SH-SY5Y (cell line): ENCODE data around the gene ZNF433.

Experiments
- GATA2 ChIP-seq: IDR thresholded peaks from 2 replicates; pipeline ENCODE4 v1.6.1; 2011; ENCODE audit warnings: mild to moderate bottlenecking, low read depth, low read length
- GATA3 ChIP-seq: IDR thresholded peaks from 2 replicates; pipeline ENCODE4 v1.6.1; 2011; ENCODE audit warnings: low read depth, mild to moderate bottlenecking, low read length, moderate library complexity

Gene ZNF433

DNA sequence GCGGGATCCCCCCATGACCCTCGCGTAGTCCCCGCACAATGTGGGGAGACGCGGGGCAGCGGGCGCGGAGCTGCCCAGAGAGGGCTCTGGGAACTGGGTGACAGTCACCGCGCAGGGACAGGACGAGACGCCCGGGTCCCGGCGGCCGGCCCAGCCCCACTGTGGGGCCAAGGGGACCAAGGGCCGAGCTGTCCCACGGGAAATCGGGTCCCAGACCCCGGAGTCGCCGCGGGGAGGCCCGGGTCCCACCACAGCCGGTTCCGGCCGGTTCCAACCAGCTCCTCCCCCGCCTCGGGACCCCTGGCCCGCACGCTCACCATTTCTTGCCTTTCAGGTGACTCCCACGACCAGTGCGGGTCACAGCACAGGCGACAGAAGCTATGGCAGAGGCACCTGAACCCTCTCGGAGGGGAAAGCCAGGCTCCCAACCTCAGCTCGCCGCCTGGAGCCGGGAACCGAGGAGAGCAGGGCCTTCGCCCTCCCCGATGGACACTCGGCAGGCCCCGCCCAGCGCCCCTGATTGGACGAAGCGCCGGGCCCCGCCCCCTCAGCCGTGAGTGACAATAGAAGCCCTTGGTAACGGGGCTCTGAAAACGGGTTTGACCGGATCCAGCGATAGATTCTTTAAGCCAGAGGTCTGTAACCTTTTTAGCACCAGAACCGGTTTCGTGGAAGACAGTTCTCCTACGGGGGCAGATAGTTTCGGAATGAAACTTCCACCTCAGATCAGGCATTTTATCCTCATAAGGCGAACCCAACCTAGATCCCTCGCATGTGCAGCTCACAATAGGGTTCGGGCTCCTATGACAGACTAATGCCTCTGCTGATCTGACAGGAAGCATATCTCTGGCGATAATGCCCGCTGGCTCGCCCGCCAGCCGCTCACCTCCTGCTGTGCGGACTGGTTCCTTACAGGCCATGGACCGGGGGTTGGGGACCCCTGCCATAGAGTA lies at the start of gene ZNF433:
TSS of gene ZNF433 (minus strand) at position 460 of the 953 bp plus-strand sequence. CDS start at position 320, 140 bp downstream.
- no peak for TF ChIP-seq GATA3
- no peak; the same call in 1 of the 2 replicates for TF ChIP-seq GATA2

DNA sequence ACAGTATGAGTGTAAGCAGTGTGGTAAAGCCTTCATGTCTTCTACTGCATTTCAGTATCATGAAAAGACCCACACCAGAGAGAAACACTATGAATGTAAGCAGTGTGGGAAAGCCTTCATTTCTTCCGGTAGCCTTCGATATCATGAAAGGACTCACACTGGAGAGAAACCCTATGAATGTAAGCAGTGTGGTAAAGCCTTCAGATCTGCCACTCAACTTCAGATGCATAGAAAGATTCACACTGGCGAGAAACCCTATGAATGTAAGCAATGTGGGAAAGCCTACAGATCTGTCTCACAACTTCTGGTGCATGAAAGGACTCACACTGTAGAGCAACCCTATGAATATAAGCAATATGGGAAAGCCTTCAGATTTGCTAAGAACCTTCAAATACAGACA lies 41.9 kb upstream of the ZNF433 start:
- TF ChIP-seq GATA3 (no peak), GATA2 (no peak)

DNA sequence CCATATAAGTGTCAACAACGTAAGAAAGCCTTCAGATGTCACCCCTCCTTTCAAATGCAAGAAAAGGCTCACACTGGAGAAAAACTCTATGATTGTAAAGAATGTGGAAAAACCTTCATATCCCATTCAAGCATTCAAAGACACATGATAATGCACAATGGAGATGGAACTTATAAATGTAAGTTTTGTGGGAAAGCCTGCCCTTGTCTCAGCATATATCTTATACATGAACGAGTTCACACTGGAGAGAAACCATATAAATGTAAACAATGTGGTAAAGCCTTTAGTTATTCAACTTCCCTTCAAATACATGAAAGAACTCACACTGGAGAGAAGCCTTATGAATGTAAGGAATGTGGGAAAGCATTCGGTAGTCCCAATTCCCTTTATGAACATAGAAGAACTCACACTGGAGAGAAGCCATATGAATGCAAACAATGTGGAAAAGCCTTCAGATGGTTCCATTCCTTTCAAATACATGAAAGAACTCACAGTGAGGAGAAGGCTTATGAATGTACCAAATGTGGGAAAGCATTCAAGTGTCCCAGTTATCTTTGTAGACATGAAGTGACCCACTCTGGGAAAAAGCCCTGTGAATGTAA lies 40.2 kb upstream of the ZNF433 start:
- no peak for TF ChIP-seq GATA2
- no peak for TF ChIP-seq GATA3

DNA sequence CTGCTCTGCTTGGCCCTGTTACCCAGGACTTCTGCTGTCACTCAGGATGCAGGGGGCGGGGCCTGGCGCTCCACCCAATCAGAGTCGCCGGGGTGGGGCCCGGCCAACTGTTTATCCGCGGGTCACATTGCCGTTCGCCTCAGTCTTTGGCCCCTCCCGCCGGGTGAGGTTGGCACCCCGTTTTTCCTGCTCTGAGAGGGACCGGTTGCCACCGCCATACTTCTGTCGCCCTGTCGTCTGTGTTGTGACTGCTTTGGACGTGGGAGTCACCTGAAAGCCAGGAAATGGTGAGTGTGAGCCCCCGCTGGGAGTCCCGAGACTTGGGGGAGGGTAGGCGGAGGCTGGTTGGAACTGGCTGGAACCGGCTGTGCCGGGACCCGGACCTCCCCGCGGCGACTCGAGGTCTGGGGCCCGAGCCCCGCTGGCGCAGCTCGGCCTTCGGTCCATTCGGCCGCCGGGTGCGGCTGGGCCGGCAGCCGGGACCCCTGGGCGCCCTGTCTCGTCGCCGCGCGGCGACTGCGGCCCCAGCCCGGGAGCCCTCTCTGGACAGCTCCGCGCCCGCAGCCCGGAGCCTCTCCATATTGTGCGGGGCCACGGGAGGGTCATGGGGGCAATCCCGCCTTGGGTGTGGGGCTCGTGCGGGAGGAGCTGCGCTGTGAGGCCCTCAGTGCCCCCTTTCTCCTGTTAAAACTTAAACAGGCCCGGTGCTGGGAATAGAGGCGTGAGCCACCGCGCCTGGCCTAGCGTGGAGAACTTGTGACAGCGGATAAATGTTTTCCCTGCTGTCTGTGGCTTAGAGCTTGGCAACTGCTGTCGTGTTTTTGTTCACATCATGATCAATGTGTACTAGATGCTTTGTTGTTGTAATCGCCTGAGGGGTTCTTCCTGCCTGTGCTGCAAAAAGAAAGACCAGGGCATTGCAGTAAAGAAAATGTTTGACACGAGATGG lies 29.4 kb upstream of the ZNF433 start, which contains the start of gene ZNF844:
TSS of gene ZNF844 (plus strand) at position 142 of the 949 bp plus-strand sequence. CDS start at position 285, 143 bp downstream.
- no peak for TF ChIP-seq GATA2
- no peak for TF ChIP-seq GATA3

DNA sequence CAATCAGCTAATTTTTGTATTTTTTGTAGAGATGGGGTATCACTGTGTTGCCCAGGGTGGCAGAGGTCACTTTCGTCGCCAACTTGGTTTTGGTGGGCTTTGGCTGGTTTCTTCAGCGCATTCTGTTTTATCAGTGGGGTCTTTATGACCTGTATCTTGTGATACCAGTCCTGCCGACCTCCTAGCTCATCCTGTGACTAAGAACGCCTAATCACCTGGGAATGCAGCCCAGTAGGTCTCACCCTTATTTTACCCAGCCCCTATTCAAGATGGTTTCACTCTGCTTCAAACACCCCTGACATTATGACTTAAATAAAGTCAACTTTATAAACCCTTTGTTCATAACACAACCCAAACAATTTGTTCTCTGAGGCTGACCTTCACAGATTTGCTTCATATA lies 20.3 kb upstream of the ZNF433 start:
- TF ChIP-seq GATA2, result no peak
- no peak for TF ChIP-seq GATA3

DNA sequence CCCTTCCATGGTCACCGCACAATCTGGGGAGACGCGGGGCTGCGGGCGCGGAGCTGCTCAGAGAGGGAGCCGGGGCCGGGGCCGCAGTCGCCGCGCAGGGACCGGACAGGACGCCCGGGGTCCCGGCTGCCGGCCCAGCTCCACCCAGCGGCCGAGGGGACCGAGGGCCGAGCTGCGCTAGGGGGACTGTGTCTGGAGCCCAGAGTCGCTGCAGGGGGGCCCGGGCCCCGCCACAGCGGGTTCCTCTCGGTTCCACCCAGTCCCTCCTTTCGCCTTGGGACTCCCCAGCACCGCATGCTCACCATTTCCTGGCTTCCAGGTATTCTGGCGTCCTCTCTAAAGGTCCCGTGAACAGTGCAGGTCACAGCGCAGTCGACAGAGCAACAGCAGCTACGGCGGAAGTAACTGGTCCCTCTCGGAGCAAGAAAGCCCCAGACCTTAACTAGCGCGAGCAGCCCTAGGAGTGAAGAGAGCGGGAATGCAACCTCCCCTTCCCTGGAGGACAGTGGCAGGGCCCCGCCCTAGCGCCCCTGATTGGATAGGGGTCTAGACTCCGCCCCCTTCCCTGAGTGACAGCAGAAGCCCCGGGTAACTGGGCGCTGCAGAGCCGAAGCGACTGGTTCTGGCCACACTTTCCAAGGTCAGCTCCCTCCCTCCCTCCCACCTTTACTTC lies 17.2 kb upstream of the ZNF433 start, which contains the start of gene ZNF878:
TSS of gene ZNF878 (minus strand) at position 465 of the 673 bp plus-strand sequence. CDS start at position 305, 160 bp downstream.
- TF ChIP-seq GATA3 (no peak), GATA2 (no peak)

DNA sequence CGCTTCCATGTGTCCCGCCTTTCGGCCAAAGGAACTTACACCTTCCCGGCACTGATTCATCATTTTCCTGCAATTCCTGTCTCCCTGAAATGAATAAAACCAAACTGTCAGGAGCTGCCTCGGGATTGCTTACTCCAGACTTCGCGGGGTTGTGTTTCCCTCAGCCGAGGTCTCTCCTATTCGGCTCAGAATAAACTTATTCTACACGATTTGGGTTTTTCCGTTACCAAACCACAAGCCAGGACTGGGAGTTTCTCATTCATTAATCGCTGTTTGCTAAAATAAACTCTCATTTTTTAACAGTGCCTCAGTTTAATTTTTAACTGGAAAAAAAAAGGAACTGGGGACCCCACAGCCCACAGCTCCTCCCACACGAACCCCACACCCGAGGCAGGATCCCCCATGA lies 16.6 kb upstream of the ZNF433 start:
- no peak for TF ChIP-seq GATA2
- TF ChIP-seq GATA3, result no peak

DNA sequence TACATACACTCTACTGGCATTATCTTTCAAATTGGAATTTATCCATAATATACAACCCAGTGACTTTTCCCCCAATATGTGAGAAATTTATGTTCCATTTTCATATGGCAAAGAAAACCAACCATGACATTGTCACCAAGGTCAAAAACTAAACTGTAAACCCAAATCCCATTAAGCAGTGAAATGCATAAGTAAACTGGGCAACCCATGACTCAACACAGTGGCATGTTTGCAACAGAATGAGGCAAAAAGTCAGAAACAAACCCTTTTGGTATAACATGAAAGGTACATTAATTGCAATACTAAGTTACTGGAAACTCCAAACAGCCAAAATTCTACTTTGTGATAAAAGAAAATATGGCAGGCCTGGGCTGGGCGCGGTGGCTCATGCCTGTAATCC lies 12.4 kb upstream of the ZNF433 start:
- TF ChIP-seq GATA2 (no peak), GATA3 (no peak)

DNA sequence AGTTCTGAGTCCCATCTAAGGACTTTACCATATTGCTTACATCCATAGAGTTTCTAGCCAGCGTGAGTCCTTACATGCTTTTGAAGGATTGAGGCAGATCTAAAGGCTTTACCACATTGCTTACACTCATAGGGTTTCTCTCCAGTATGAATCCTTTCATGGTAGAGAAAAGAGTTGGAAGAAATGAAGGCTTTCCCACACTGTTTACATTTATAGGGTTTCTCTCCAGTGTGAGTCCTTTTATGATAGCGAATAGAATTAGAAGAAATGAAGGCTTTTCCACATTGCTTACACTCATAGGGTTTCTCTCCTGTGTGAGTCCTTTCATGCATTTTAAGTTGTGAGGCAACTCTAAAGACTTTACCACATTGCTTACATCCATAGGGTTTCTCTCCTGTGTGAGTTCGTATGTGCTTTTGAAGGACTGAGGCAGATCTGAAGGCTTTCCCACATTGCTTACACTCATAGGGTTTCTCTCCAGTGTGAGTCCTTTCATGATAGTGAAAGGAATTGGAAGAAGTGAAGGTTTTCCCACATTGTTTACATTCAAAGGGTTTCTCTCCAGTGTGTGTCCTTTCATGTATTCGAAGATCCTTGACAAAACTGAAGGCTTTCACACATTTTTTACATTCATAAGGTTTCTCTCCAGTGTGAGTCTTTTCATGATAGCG lies 8.4 kb upstream of the ZNF433 start:
- no peak for TF ChIP-seq GATA2

DNA sequence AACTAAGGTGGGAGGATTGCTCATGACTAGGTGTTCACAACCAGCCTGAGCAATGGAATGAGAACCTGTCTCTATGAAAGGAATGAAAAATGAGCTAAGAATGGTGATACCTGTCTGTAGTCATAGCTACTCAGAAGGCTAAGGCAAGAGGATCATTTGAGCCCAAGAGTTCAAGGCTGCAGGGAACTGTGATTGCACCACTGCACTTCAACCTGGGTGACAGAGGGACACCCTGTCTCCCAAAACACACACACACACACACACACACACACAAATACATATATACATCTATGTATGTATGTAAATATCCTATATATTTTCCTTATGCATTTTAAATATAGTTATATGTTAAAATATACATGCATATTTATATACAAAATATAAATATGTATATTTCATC lies 7.4 kb upstream of the ZNF433 start:
- no peak for TF ChIP-seq GATA3
- TF ChIP-seq GATA2, result no peak

DNA sequence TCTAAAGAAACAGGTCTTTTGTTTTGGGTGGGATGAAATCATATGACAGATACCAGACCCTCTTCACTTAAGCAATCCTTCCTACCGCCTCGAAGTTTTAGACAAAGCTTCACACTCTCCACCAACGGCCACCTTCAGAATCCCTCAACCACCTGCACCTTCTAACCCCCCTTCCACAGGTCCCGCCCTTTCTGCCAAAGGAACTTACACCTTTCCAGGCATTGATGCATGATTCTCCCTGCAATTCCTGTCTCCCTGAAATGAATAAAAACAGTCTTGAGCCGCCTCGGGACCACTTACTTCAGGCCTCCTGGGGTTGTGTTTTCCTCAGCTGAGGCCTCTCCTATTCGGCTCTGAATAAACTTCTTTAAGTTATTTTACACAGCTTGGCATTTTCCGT lies 859 bp downstream of the ZNF433 start:
- no peak for TF ChIP-seq GATA2
- no peak for TF ChIP-seq GATA3

DNA sequence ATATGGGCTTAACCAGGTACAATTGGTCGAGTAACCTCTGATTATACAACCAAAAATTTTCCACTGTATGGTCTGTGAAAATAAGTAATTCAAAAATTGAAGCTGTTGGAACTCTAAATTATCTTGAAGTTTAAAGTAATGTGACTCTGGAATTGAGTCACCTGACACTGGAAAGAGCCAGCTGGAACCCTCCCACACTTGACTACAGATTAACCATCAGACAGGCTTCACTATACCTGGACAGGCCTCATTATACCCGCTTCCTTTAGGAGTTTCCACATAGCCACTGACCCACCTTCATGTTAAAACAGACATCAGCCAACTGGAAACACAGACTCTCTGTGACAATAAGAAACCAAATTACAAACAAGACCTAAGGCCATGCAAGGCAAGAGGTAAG lies 1.3 kb downstream of the ZNF433 start:
- TF ChIP-seq GATA3, result no peak
- no peak for TF ChIP-seq GATA2

DNA sequence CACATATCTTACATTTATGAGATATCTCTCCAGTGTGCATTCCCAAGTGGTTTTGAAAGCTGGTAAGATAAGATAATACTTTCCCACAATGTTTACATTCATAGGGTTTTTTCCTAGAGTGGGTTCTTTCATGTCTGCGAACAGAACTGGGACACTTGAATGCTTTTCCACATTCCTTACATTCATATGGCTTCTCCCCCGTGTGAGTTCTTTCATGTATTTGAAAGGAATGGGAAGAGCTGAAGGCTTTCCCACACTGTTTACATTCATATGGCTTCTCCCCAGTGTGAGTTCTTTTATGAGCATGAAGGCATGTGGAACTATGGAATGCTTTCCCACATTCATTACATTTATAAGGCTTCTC lies 19.7 kb downstream of the ZNF433 start:
- TF ChIP-seq GATA2, result no peak
- TF ChIP-seq GATA3, result no peak
